ENCODE measurements around the gene UQCC3. TPM values are rescaled to one million over a fixed set of nuclear protein-coding genes. Genes with fewer than 3 reads are reported as not detected.
"Not testable (repeated sequence)": the region's sequence is repeated elsewhere in the genome, so short reads cannot be mapped to it uniquely, and the experiment has no call there.

Gene UQCC3
- total RNA-seq, 2 experiments from 2014 or later, result 7.9 to 8.2 TPM

GRCh38 chr11:62667460-62667859 is 4.0 kb upstream of the UQCC3 start:
- Mint-ChIP-seq H3K4me3 (peak overlapping the region; percentile 93), H3K36me3 (ENCODE audit: low read depth) (peaks cover 58% of the 10 kb centered on the region), H3K27me3 (no peaks in the 10 kb centered on the region), H3K27ac (peak overlapping the region; percentile 88), H3K4me1 (peaks cover 63% of the 10 kb centered on the region), H3K9me3 (no peaks in the 10 kb centered on the region)
- DNase-seq, result no peak
- ChIA-PET CTCF (interaction anchor here (0.5 to 1.5 kb wide), 6 partner anchors 12 to 243 kb away, joined by 3 to 6 read pairs (median 4); no protein-coding TSS in a partner anchor), POLR2A (interaction anchor here (0.7 to 9.6 kb wide), 21 partner anchors 11 to 1650 kb away, joined by 3 to 212 read pairs (median 6); partner anchors contain the start of genes B3GAT3, EEF1G, EML3 and GANAB)

- ChIA-PET CTCF (no interaction called here), POLR2A (interaction anchor here (1.1 to 9.6 kb wide), 13 partner anchors 9 to 186 kb away, joined by 3 to 192 read pairs (median 32); partner anchors contain the start of genes BSCL2, EEF1G, GANAB and GNG3)
- H3K4me1 Mint-ChIP-seq, result peaks cover 66% of the 10 kb centered on the region
- no peaks in the 10 kb centered on the region for H3K27me3 Mint-ChIP-seq
- H3K4me3 Mint-ChIP-seq, result peak overlapping the region; percentile 91
- peak overlapping the region; percentile 91 for H3K27ac Mint-ChIP-seq
- DNase-seq, result no peak
- peaks cover 57% of the 10 kb centered on the region for H3K36me3 Mint-ChIP-seq (ENCODE audit: low read depth)
- H3K9me3 Mint-ChIP-seq, result no peaks in the 10 kb centered on the region
Measured at GRCh38 chr11:62669420-62670161, 1.9 kb upstream of the UQCC3 start.

- H3K36me3 Mint-ChIP-seq (ENCODE audit: low read depth), result peaks cover 53% of the 10 kb centered on the region
- no peak for DNase-seq
- no peaks in the 10 kb centered on the region for H3K27me3 Mint-ChIP-seq
- CTCF ChIA-PET, result interaction anchor here (1.0 to 2.6 kb wide), 12 partner anchors 8 to 277 kb away, joined by 3 to 13 read pairs (median 4); partner anchors contain the start of genes EEF1G, SLC3A2 and TUT1
- POLR2A ChIA-PET, result interaction anchor here (0.7 to 9.6 kb wide), 35 partner anchors 8 to 210 kb away, joined by 3 to 73 read pairs (median 8); partner anchors contain the start of genes B3GAT3, BSCL2, EEF1G and GANAB
- H3K4me1 Mint-ChIP-seq, result peaks cover 68% of the 10 kb centered on the region
- H3K9me3 Mint-ChIP-seq, result no peaks in the 10 kb centered on the region
- H3K27ac Mint-ChIP-seq, result peak overlapping the region; percentile 91
- peak overlapping the region; percentile 91 for H3K4me3 Mint-ChIP-seq
Measured at GRCh38 chr11:62671236-62671607, 251 bp upstream of the UQCC3 start.

GRCh38 chr11:62673196-62673525 is 1.7 kb downstream of the UQCC3 start:
- H3K4me1 Mint-ChIP-seq, result peaks cover 69% of the 10 kb centered on the region
- H3K27me3 Mint-ChIP-seq, result no peaks in the 10 kb centered on the region
- H3K9me3 Mint-ChIP-seq, result no peaks in the 10 kb centered on the region
- H3K36me3 Mint-ChIP-seq (ENCODE audit: low read depth), result peaks cover 53% of the 10 kb centered on the region
- ChIA-PET CTCF (interaction anchor here (0.8 to 2.6 kb wide), 4 partner anchors 21 to 280 kb away, joined by 4 to 13 read pairs (median 6); no protein-coding TSS in a partner anchor), POLR2A (interaction anchor here (0.6 to 9.6 kb wide), 13 partner anchors 8 to 706 kb away, joined by 3 to 73 read pairs (median 20); partner anchors contain the start of genes B3GAT3, BSCL2, C11orf98 and CSKMT)
- peak overlapping the region; percentile 91 for H3K4me3 Mint-ChIP-seq
- H3K27ac Mint-ChIP-seq, result peak overlapping the region; percentile 91
- no peak for DNase-seq

- CTCF ChIA-PET, result interaction anchor here (0.7 to 1.0 kb wide), 2 partner anchors 20 to 84 kb away, joined by 4 to 8 read pairs; partner anchors contain the start of gene TUT1
- H3K4me3 Mint-ChIP-seq, H3K9me3 Mint-ChIP-seq, H3K27me3 Mint-ChIP-seq, DNase-seq, H3K27ac Mint-ChIP-seq: not testable (repeated sequence)
- Mint-ChIP-seq H3K36me3 (ENCODE audit: low read depth) (peaks cover 48% of the 10 kb centered on the region), H3K4me1 (peaks cover 57% of the 10 kb centered on the region)
- POLR2A ChIA-PET, result interaction anchor here (2.1 to 6.6 kb wide), 3 partner anchors 10 to 84 kb away, joined by 6 to 105 read pairs (median 12); partner anchors contain the start of genes B3GAT3, C11orf98, CSKMT and TUT1
Measured at GRCh38 chr11:62675415-62675814, 3.9 kb downstream of the UQCC3 start.

- POLR2A ChIA-PET, result interaction anchor here (1.3 to 6.6 kb wide), 6 partner anchors 11 to 180 kb away, joined by 3 to 105 read pairs (median 6); partner anchors contain the start of genes C11orf98, CSKMT, EEF1G and TUT1
- H3K4me3 Mint-ChIP-seq, result peak overlapping the region; percentile 40
- H3K27ac Mint-ChIP-seq, result no peak overlapping the region
- no peaks in the 10 kb centered on the region for H3K9me3 Mint-ChIP-seq
- no peaks in the 10 kb centered on the region for H3K27me3 Mint-ChIP-seq
- CTCF ChIA-PET, result interaction anchor here (0.8 to 1.7 kb wide), 4 partner anchors 12 to 85 kb away, joined by 3 to 7 read pairs (median 4); partner anchors contain the start of genes C11orf98, CSKMT, EML3 and TUT1
- peaks cover 58% of the 10 kb centered on the region for H3K4me1 Mint-ChIP-seq
- H3K36me3 Mint-ChIP-seq (ENCODE audit: low read depth), result peaks cover 39% of the 10 kb centered on the region
- no peak for DNase-seq
Measured at GRCh38 chr11:62676698-62677097, 5.2 kb downstream of the UQCC3 start.

- Mint-ChIP-seq H3K4me3 (peak overlapping the region; percentile 40), H3K9me3 (no peaks in the 10 kb centered on the region), H3K27me3 (no peaks in the 10 kb centered on the region), H3K36me3 (ENCODE audit: low read depth) (peaks cover 37% of the 10 kb centered on the region), H3K27ac (no peak overlapping the region), H3K4me1 (peaks cover 57% of the 10 kb centered on the region)
- CTCF ChIA-PET, result interaction anchor here (0.8 to 1.7 kb wide), 4 partner anchors 12 to 86 kb away, joined by 3 to 7 read pairs (median 4); partner anchors contain the start of genes C11orf98, CSKMT, EML3 and TUT1
- POLR2A ChIA-PET, result interaction anchor here (1.3 to 6.6 kb wide), 6 partner anchors 11 to 179 kb away, joined by 3 to 105 read pairs (median 6); partner anchors contain the start of genes C11orf98, CSKMT, EEF1G and TUT1
- DNase-seq, result no peak
Measured at GRCh38 chr11:62677156-62677555, 5.7 kb downstream of the UQCC3 start.

GRCh38 chr11:62677714-62678113 is 6.2 kb downstream of the UQCC3 start:
- Mint-ChIP-seq H3K36me3 (ENCODE audit: low read depth) (peaks cover 37% of the 10 kb centered on the region), H3K9me3 (no peaks in the 10 kb centered on the region), H3K4me3 (peak overlapping the region; percentile 88), H3K4me1 (peaks cover 51% of the 10 kb centered on the region), H3K27ac (peak overlapping the region; percentile 78), H3K27me3 (no peaks in the 10 kb centered on the region)
- no peak for DNase-seq
- POLR2A ChIA-PET, result interaction anchor here (1.0 to 6.6 kb wide), 6 partner anchors 8 to 179 kb away, joined by 3 to 105 read pairs (median 6); partner anchors contain the start of genes C11orf98, CSKMT, EEF1G and TUT1
- CTCF ChIA-PET, result interaction anchor here (0.8 to 1.7 kb wide), 4 partner anchors 13 to 86 kb away, joined by 3 to 7 read pairs (median 4); partner anchors contain the start of genes C11orf98, CSKMT, EML3 and TUT1

GRCh38 chr11:62678433-62678769 is 6.9 kb downstream of the UQCC3 start:
- Mint-ChIP-seq H3K27me3 (no peaks in the 10 kb centered on the region), H3K36me3 (ENCODE audit: low read depth) (peaks cover 34% of the 10 kb centered on the region), H3K9me3 (no peaks in the 10 kb centered on the region), H3K4me1 (peaks cover 44% of the 10 kb centered on the region), H3K4me3 (peak overlapping the region; percentile 88), H3K27ac (peak overlapping the region; percentile 78)
- ChIA-PET CTCF (interaction anchor here (3.6 kb wide), 1 partner anchor 16 kb away, joined by 32 read pairs; no protein-coding TSS in a partner anchor), POLR2A (interaction anchor here (0.8 to 6.6 kb wide), 9 partner anchors 9 to 204 kb away, joined by 3 to 105 read pairs (median 5); partner anchors contain the start of genes C11orf98, CSKMT, EEF1G and INTS5)
- DNase-seq, result no peak

- H3K4me3 Mint-ChIP-seq, result peak within 1 kb of the TSS; percentile 88
- ChIA-PET POLR2A (interaction anchor here (0.8 to 6.6 kb wide), 18 partner anchors 7 to 203 kb away, joined by 3 to 105 read pairs (median 5); partner anchors contain the start of genes BSCL2, C11orf98, CSKMT and EEF1G), CTCF (interaction anchor here (0.5 to 3.6 kb wide), 5 partner anchors 7 to 51 kb away, joined by 3 to 32 read pairs (median 3); partner anchors contain the start of genes HNRNPUL2, LBHD1 and UQCC3)
- no peaks in the 10 kb centered on the region for H3K27me3 Mint-ChIP-seq
- peaks cover 40% of the 10 kb centered on the region for H3K4me1 Mint-ChIP-seq
- DNase-seq, result peak; percentile 87
- peak within 1 kb of the TSS; percentile 78 for H3K27ac Mint-ChIP-seq
- peaks cover 30% of the 10 kb centered on the region for H3K36me3 Mint-ChIP-seq (ENCODE audit: low read depth)
- no peaks in the 10 kb centered on the region for H3K9me3 Mint-ChIP-seq
Measured at GRCh38 chr11:62678770-62679696, 7.6 kb downstream of the UQCC3 start, which contains the start of gene UBXN1. Gene UBXN1 (minus strand): TSS chr11:62679073. CDS start chr11:62678923, 150 bp downstream.

- H3K9me3 Mint-ChIP-seq, result no peaks in the 10 kb centered on the region
- H3K4me1 Mint-ChIP-seq, result peaks cover 37% of the 10 kb centered on the region
- CTCF ChIA-PET, result interaction anchor here (0.5 to 3.6 kb wide), 26 partner anchors 9 to 298 kb away, joined by 3 to 32 read pairs (median 4); partner anchors contain the start of genes C11orf98, CSKMT, EEF1G and LBHD1
- H3K4me3 Mint-ChIP-seq, result peak overlapping the region; percentile 58
- no peaks in the 10 kb centered on the region for H3K27me3 Mint-ChIP-seq
- POLR2A ChIA-PET, result interaction anchor here (0.5 to 6.6 kb wide), 18 partner anchors 9 to 1451 kb away, joined by 3 to 105 read pairs (median 4); partner anchors contain the start of genes B3GAT3, C11orf98, CSKMT and HNRNPUL2
- peak overlapping the region; percentile 69 for H3K27ac Mint-ChIP-seq
- DNase-seq, result peak; percentile 51
- H3K36me3 Mint-ChIP-seq (ENCODE audit: low read depth), result peaks cover 23% of the 10 kb centered on the region
Measured at GRCh38 chr11:62680825-62681240, 9.4 kb downstream of the UQCC3 start.

All from activated CD4-positive, alpha-beta memory T cell treated with anti-CD3 and anti-CD28 coated beads, Interleukin-2, amount 10 ng/mL, durations not matched to agents 7 days and 5 days (primary cell).